ENCODE results near the gene CNOT11.

CNOT11 gene

GRCh38 chr2:101282980-101283379 is 30.3 kb downstream of the CNOT11 start:
- DNase-seq = no peak

GRCh38 chr2:101286684-101287083 is 34.0 kb downstream of the CNOT11 start:
- no peak for DNase-seq

DNA sequence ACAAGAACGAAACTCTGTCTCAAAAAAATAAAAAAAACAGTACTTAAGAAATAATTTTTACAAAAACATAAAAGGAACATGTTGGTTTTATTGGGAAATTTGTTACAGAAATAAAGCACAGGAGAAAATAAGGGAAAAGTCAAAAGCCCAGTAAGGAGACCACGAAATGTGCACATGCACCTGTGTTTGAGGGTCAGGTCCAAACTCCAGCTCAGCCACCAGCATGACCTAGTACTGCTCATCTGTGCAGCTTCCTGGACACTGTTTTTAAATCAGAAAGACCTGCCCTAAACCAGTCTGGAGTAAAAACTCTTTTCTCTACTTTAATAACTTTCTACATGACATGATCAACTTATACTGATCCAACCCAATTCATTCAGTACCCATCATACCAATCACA is 34.6 kb downstream of the CNOT11 start:
- no peak for DNase-seq

GRCh38 chr2:101290711-101291110 is 38.0 kb downstream of the CNOT11 start:
- no peak for DNase-seq

GRCh38 chr2:101291973-101292372 is 39.3 kb downstream of the CNOT11 start:
- no peak for DNase-seq

- no peak for DNase-seq
Observed at GRCh38 chr2:101293544-101293943, 40.9 kb downstream of the CNOT11 start.

GRCh38 chr2:101294861-101295260 is 42.2 kb downstream of the CNOT11 start:
- no peak for DNase-seq

DNA sequence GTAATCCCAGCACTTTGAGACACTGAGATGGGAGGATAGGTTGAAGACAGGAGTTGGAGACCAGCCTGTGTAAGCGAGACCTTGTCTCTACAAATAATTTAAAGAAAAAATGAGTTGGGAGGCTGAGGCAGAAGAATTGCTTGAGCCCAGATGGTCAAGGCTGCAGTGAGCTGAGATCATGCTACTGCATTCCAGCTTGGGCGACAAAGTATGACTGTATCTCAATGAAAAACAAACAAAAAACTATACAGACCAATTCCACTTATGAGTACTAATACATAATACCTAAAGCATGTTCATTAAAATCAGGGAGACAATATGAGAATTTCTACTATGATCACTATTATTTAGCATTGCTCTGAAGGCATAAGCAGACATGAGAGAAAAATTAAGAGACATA is 43.2 kb downstream of the CNOT11 start:
- no peak for DNase-seq

DNA sequence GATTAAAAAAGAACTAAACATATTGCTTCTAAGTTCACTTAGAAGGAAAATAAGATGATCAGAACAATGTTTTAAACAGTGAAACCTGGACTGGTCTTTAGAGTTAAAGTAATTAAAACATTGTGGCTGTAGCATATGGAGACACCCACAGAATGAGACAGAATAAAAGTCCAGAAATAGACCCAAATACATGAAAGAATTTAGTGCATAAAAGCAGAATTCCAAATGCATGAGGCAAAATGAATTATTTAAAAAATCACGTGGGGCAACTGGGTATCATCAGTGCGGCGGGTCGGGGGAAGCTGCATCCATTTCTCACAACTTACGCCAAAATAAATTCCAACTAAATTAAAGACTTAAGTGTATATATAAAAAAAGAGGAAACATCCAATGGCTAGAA is 43.7 kb downstream of the CNOT11 start:
- DNase-seq = no peak

GRCh38 chr2:101297383-101297782 is 44.7 kb downstream of the CNOT11 start:
- DNase-seq = no peak

DNA sequence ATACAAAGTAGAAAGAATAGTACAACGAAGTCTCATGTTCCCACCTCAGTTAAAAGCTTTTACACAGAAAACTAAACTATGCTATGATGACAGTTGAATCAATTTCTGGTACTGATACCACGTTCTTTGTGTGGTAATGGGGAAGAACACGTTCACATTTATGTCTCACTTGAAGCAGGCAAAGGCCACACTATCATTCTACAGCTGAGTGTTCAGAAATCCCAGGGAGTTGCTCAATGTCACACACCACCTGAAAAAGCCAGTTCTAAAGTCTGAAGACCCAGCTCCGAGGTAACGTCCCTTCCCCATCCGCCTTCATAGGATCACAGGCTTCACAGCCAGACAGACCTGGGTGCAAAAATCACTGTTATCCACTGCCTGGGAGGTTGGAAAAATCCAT is 46.9 kb downstream of the CNOT11 start:
- no peak for DNase-seq

DNA sequence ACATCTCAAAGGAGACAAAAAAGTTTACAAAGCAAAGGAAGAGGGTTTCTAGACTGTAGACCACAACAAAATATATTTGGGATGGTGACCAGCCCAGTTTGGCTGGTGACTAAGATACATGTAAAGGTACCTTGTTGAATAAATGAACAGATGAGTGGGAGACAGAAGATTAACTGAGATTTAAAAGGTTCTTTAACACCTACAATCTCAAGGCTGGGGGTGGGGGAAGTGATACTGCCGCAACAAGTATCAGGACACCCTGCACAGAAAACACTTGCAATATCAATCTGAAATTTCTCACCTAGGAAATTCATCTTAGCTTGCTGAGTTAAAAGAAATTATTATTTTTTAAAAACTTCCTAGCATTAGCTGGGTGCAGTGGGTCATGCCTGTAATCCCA is 47.5 kb downstream of the CNOT11 start:
- no peak for DNase-seq

- DNase-seq = no peak
Observed at GRCh38 chr2:101300836-101301235, 48.1 kb downstream of the CNOT11 start.

- no peak for DNase-seq
Observed at GRCh38 chr2:101302016-101302415, 49.3 kb downstream of the CNOT11 start.

- no peak for DNase-seq
Observed at GRCh38 chr2:101303688-101304087, 51.0 kb downstream of the CNOT11 start.

- DNase-seq = no peak
Observed at GRCh38 chr2:101305035-101305434, 52.3 kb downstream of the CNOT11 start.

GRCh38 chr2:101305492-101306078 is 52.9 kb downstream of the CNOT11 start:
- no peak for DNase-seq

- no peak for DNase-seq
Observed at GRCh38 chr2:101306410-101306809, 53.7 kb downstream of the CNOT11 start.

- DNase-seq = no peak
Observed at GRCh38 chr2:101307503-101307902, 54.8 kb downstream of the CNOT11 start.

DNA sequence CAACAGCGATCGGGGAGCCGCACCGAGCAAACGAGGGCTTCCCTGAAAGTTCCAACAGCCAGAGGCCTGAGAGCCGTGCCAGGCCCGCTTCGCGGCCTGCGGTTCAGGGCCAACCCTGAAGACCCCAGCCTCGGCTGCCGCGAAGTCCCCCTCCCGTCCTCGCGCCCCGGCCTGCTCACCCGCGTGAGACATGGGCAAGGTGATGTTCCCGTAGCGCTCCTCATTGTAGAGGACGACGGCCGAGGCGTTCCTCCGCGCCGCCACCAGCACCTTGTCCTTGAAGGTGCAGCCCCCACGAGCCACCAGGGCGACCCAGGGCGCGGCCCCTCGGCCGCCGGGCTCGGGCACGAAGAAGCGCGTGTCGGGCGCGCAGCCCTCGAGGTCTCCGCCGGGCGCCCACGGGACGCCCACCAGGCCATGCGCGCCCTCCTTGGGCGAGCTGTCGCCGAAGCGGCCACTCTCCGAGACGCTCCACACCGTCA is 55.3 kb downstream of the CNOT11 start:
- peak; percentile 25 for DNase-seq

GRCh38 chr2:101308432-101309210 is 55.9 kb downstream of the CNOT11 start, which contains the start of gene RNF149:
TSS of gene RNF149 (minus strand) at chr2:101308701. CDS start at chr2:101308588, 113 bp downstream.
- DNase-seq = peak; percentile 92

GRCh38 chr2:101310090-101310833 is 57.6 kb downstream of the CNOT11 start:
- no peak for DNase-seq

GRCh38 chr2:101310834-101311695 is 58.4 kb downstream of the CNOT11 start:
- DNase-seq = no peak
